ENCODE results near the gene CYB561A3.

CYB561A3 gene

GRCh38 chr11:61377461-61378160 is 15.9 kb upstream of the CYB561A3 start:
- no peak for ATAC-seq (ENCODE audit: low read depth)
- Histone ChIP-seq H3K4me1 (ENCODE audit: insufficient read depth, poor library complexity, severe bottlenecking) (peaks cover 15% of the 10 kb centered on the region), H3K27me3 (ENCODE audit: insufficient read depth, poor library complexity, severe bottlenecking) (no peaks in the 10 kb centered on the region), H3K27ac (ENCODE audit: poor library complexity, severe bottlenecking) (peak overlapping the region; percentile 81), H3K4me3 (ENCODE audit: severe bottlenecking) (no peak overlapping the region), H3K36me3 (ENCODE audit: low read depth) (0 out of 2 replicates have a peak, but pooled peaks cover 9% of the 10 kb centered on the region), H3K9me3 (ENCODE audit: severe bottlenecking) (peaks cover 6% of the 10 kb centered on the region)
- DNase-seq (ENCODE audit: low spot score), result no peak
- TF ChIP-seq, protein P1, sequence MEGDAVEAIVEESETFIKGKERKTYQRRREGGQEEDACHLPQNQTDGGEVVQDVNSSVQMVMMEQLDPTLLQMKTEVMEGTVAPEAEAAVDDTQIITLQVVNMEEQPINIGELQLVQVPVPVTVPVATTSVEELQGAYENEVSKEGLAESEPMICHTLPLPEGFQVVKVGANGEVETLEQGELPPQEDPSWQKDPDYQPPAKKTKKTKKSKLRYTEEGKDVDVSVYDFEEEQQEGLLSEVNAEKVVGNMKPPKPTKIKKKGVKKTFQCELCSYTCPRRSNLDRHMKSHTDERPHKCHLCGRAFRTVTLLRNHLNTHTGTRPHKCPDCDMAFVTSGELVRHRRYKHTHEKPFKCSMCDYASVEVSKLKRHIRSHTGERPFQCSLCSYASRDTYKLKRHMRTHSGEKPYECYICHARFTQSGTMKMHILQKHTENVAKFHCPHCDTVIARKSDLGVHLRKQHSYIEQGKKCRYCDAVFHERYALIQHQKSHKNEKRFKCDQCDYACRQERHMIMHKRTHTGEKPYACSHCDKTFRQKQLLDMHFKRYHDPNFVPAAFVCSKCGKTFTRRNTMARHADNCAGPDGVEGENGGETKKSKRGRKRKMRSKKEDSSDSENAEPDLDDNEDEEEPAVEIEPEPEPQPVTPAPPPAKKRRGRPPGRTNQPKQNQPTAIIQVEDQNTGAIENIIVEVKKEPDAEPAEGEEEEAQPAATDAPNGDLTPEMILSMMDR (IDR thresholded peaks at IDR 0.05; ENCODE audit: poor library complexity, severe bottlenecking), result no peak

GRCh38 chr11:61375761-61376108 is 14.1 kb upstream of the CYB561A3 start:
- Histone ChIP-seq H3K36me3 (ENCODE audit: low read depth) (peaks cover 12% of the 10 kb centered on the region; the same call in 1 of the 2 replicates), H3K27ac (ENCODE audit: poor library complexity, severe bottlenecking) (no peak overlapping the region), H3K4me1 (ENCODE audit: insufficient read depth, poor library complexity, severe bottlenecking) (peaks cover 15% of the 10 kb centered on the region), H3K4me3 (ENCODE audit: severe bottlenecking) (no peak overlapping the region), H3K27me3 (ENCODE audit: insufficient read depth, poor library complexity, severe bottlenecking) (no peaks in the 10 kb centered on the region), H3K9me3 (ENCODE audit: severe bottlenecking) (peaks cover 8% of the 10 kb centered on the region)
- DNase-seq (ENCODE audit: low spot score) (no peak), ATAC-seq (ENCODE audit: low read depth) (no peak)
- TF ChIP-seq, protein P1 (IDR thresholded peaks at IDR 0.05; ENCODE audit: poor library complexity, severe bottlenecking), result no peak

- Histone ChIP-seq H3K4me3 (ENCODE audit: severe bottlenecking) (no peak overlapping the region), H3K27me3 (ENCODE audit: insufficient read depth, poor library complexity, severe bottlenecking) (no peaks in the 10 kb centered on the region), H3K27ac (ENCODE audit: poor library complexity, severe bottlenecking) (no peak overlapping the region), H3K36me3 (ENCODE audit: low read depth) (peaks cover 26% of the 10 kb centered on the region), H3K9me3 (ENCODE audit: severe bottlenecking) (peaks cover 8% of the 10 kb centered on the region), H3K4me1 (ENCODE audit: insufficient read depth, poor library complexity, severe bottlenecking) (peaks cover 20% of the 10 kb centered on the region)
- no peak for DNase-seq (ENCODE audit: low spot score)
- TF ChIP-seq, protein P1 (IDR thresholded peaks at IDR 0.05; ENCODE audit: poor library complexity, severe bottlenecking), result no peak
- ATAC-seq (ENCODE audit: low read depth), result no peak
Observed at GRCh38 chr11:61372659-61373420, 11.2 kb upstream of the CYB561A3 start.

- H3K4me1 ChIP-seq (ENCODE audit: insufficient read depth, poor library complexity, severe bottlenecking), result peaks cover 18% of the 10 kb centered on the region
- ATAC-seq (ENCODE audit: low read depth) (no peak), DNase-seq (ENCODE audit: low spot score) (no peak)
- no peaks in the 10 kb centered on the region for H3K27me3 ChIP-seq (ENCODE audit: insufficient read depth, poor library complexity, severe bottlenecking)
- peaks cover 47% of the 10 kb centered on the region for H3K36me3 ChIP-seq (ENCODE audit: low read depth)
- no peak overlapping the region for H3K4me3 ChIP-seq (ENCODE audit: severe bottlenecking)
- peak overlapping the region; percentile 84 for H3K27ac ChIP-seq (ENCODE audit: poor library complexity, severe bottlenecking)
- TF ChIP-seq, protein P1 (IDR thresholded peaks at IDR 0.05; ENCODE audit: poor library complexity, severe bottlenecking), result no peak
- H3K9me3 ChIP-seq (ENCODE audit: severe bottlenecking), result peaks cover 8% of the 10 kb centered on the region
Observed at GRCh38 chr11:61370349-61371005, 8.8 kb upstream of the CYB561A3 start.

All from RWPE2 (cell line).